Forelimb muscle (tissue), 1 donor: Measurements from ENCODE around the gene ETHE1. TPM values are rescaled to one million over a fixed set of nuclear protein-coding genes. Genes with fewer than 3 reads are reported as not detected.
A peak's percentile ranks its signal among the peaks of the same experiment; 100 is the strongest.

ENCODE experiments used
- DNase-seq: peaks from one replicate; pipeline ENCODE4 v3.0.0-alpha.2; 2013; ENCODE audit warnings: low read depth
- polyA plus RNA-seq: library from polyadenylated mRNA; unstranded; fragments of 120-200 nt; gene quantifications from one replicate; pipeline ENCODE4 v1.2.1, GENCODE V29; 2013; ENCODE audit not compliant: insufficient read length

Gene ETHE1
- polyA plus RNA-seq, 1 donor: 12.5 TPM

DNA sequence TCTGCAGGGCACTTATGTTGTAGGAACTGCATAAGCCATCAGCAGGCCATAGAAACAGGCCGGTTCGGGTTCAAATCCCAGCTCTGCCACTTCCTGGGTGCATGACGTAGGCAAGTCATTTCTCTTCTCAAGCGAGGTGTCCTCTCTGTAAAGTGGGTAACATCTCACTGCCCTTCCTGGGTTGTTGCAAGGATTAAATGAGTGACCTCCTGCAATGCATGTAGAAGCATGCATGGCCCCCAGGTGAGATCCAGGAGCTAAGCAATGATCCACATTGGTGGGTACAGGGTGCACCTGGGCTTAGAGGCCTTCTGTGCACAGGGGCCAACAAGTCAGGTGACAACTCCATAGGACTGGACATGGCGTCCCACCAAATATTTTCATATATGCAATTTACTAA is 36.2 kb downstream of the ETHE1 start:
- DNase-seq: no peak

- DNase-seq: no peak
These were observed 36.9 kb downstream of the ETHE1 start for GRCh38 chr19:43489979-43490599.

- no peak for DNase-seq
These were observed 37.7 kb downstream of the ETHE1 start for GRCh38 chr19:43489310-43489709.

GRCh38 chr19:43488179-43488578 is 38.8 kb downstream of the ETHE1 start:
- no peak for DNase-seq

GRCh38 chr19:43486412-43486811 is 40.6 kb downstream of the ETHE1 start:
- no peak for DNase-seq

- no peak for DNase-seq
These were observed 41.0 kb downstream of the ETHE1 start for GRCh38 chr19:43485951-43486350.

DNA sequence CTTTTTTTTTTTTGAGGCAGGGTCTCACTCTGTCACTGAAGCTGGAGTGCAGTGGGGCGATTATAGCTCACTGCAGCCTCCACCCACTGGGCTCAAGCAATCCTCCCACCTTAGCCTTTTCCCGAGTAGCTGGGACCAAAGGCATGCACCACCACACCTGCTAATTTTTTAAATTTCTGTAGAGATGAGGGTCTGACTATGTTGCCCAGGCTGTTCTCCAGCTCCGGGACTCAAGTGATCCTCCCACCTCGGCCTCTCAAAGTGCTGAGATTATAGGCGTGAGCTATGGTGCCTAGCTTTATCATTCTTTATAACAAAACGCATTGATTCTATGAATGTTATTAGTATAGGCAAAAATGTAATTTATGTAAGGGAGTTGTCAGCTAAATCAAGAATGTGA is 43.7 kb downstream of the ETHE1 start:
- no peak for DNase-seq

- DNase-seq: no peak
These were observed 44.8 kb downstream of the ETHE1 start for GRCh38 chr19:43482193-43482592.

DNA sequence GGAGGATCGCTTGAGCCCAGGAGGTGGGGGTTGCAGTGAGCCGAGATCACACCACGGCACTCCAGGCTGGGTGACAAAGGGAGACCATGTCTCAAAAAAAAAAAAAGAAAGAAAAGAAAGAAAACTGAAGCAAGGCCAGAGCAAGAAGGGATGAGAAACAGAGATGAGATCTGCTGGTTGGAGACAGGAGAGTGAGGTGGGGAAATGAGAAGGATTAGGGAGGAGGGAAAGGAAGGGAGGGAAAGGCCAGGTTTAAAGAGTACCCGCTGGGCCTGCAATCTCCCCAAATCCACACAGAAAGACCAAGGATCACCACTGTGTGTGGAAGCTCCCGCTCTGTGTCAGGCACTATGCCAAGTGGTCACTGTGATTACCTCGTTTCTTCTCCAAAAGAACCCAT is 45.3 kb downstream of the ETHE1 start:
- no peak for DNase-seq

DNA sequence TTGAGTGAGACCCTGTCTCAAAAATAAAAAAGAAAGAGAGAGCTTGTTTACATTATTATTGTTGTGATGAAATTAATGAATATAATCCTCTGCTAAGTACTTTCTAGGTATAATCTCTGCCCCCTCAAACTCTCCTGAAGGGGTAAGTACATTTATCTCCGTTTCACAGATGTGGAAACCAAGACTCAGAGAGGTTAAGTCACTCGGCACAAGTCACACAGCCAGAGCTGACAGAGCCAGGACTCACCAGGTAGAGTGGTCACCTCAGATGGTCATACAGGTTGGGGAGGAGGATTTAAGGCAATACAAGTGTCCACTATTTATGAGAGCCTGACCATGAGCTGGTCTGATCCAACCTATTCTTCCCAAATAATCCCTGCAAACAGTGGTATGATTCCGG is 46.4 kb downstream of the ETHE1 start:
- DNase-seq: no peak

GRCh38 chr19:43479961-43480561 is 46.9 kb downstream of the ETHE1 start:
- no peak for DNase-seq

- no peak for DNase-seq
These were observed 47.8 kb downstream of the ETHE1 start for GRCh38 chr19:43479226-43479625.

- no peak for DNase-seq
These were observed 48.7 kb downstream of the ETHE1 start for GRCh38 chr19:43478323-43478722.

DNA sequence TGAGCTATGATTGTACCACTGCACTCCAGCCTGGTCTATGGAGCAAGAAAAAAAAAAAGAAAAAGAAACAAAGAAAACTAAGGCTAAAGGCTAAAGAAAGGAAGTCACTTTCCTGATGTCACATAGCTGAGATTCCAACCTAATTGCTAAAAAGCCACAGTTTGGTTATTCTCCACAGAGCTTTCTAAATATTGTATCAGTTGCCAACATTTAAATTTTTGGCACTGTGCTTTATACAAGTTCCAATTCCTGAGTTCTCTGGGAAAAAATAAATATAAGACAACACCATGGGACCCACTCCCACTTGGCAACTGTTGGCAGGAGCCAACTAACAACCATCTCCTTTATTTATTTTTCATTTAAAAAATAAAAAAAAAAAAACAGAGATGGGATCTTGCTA is 50.4 kb downstream of the ETHE1 start:
- DNase-seq: no peak

DNA sequence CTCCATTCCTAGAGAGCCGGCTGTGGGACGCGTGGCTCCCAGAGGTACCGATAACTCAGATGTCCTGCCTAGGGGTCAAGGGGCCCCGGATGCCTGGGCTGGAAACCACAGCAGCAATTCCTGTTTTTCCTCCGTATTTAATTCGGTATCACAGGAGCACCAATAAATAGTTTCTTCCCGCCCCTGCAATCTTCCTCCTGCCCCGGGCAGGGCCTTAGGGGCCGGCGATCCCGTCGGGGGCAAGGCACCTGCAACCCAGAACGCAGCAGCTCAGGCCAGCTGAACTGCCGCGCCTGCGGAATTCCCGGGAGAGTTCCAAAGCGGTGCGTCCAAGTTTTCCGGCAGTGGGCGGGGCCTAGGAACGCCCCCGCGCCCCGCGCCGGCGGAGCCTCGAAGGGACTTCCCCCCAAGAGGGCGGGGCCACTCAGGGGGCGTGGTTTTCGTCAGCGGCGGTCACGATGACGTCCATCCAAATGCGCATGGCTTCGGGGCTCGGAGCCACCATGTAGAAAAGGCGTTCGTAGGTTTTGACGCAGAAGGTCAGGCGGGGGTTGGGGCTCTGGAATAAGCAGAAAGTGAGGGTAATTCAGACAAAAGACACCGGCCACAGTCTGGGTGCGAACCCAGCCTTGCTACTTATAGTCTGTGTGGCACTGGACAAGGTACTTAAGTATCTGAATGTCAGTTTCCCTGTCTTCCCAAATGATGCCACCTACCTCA is 51.9 kb downstream of the ETHE1 start:
- peak; percentile 68 for DNase-seq

DNA sequence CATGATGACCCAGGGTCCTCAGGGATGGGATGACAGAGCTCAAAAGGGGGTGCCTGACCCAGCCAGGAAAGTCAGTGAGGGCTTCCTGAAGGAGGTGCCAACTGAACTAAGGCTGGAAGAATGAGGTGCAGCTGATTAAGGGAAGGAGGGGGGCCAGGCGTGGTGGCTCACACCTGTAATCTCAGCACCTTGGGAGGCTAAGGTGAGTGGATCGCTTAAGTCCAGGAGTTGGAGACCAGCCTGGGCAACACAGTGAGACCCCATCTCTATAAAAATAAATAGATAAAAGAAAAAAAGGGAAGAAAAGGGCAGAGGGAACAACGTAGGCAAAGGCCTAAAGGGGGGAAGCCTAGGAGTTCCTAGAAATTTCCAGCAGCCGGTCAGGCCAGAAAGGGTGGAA is 52.5 kb downstream of the ETHE1 start:
- no peak for DNase-seq

DNA sequence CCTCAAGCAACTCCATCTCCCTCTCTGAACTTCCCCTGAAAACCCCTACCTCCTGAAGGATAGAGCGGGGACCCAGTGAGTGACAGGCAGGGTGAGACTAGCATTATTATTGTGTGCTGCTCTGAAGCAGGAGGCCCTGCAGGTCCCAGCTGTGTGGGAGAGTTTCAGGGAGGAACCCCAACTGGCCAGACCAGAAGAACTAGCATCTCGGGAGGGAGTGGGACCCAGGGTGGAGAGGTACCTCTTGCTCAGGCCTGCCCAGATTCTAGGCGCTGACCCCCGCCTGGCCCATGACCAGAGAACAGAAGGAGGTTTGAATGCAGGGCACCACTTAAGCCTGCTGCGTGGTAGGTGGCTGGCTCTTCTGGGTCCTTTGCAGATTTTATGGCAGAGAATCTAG is 55.9 kb downstream of the ETHE1 start:
- DNase-seq: no peak

DNA sequence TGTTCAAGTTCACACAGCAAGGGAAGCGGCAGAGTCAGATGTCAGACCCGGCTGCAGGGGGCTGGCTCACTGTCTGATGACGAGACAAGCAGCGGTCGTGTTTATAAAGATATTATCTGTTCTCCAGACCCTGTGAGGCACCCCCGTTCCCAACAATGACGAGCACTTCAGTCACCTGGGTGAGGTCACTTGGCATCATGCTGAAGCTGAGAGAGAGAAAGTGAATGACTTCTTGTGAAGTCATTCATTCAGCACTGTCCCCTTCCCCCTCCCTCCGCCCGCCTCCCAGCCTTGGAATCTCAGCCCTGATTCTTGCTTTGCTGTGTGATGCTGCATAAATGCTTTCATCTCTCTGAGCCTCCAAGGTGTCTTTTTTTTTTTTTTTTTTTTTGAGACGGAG is 56.7 kb downstream of the ETHE1 start:
- no peak for DNase-seq

DNA sequence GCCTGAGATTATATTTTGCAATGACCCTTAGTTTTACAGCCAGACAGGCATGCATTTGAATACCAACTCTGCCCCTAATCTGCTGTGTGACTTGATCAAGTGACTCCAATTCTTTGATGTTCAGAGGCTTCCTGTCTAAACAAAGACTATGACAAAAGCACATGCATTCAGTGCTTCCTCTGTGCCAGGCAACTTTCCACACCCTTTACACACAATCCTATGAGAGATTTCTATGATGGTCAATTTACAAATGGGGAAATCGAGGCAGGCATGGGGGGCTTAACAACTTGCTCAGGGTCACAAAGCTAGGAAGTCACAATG is 57.9 kb downstream of the ETHE1 start:
- no peak for DNase-seq

GRCh38 chr19:43468354-43469159 is 58.4 kb downstream of the ETHE1 start:
- no peak for DNase-seq

DNA sequence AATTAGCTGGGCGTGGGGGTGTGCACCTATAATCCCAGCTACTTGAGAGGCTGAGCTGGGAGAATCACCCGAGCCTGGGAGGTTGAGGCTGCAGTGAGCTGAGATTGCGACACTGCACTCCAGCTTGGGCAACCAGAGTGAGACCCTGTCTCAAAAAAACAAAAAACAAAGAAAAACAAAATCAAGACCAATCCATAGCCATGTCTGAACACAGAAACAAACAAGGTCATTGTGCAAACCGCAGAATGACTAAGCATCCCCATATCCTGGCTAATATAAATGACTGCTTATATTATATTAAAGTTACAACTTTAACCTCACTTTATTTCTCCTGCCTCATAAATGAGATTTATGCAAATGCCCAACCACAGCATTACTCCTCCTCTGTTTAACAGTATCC is 59.3 kb downstream of the ETHE1 start:
- no peak for DNase-seq

- DNase-seq: no peak
These were observed 59.7 kb downstream of the ETHE1 start for GRCh38 chr19:43467276-43467675.

DNA sequence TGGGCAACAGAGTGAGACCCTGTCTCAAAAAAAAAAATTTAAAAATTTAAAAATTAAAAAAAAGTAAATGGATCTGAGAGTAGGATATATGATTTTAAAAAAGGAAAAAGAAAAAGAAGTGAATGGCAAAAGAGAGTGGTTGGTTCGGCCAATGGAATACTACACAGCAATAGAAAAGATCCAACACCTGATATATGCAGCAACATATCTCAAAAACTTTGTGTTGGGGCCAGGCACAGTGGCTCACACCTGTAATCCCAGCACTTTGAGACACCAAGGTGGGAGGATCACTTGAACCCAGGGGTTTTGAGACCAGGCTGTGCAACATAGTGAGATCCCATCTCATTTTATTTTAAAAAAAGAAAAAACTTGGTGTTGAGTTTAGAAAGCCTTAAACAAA is 60.2 kb downstream of the ETHE1 start:
- no peak for DNase-seq
